ENCODE results near the gene HJURP. TPM values are rescaled to one million over a fixed set of nuclear protein-coding genes. Genes with fewer than 3 reads are reported as not detected.
A peak's percentile ranks its signal among the peaks of the same experiment; 100 is the strongest.

The HJURP gene
- total and polyA plus RNA-seq, 7 donors, result 0.28 to 9.0 (median 1.5) TPM

GRCh38 chr2:233832414-233832813, 21.9 kb downstream of the HJURP start:
- 77 to 82% methylated on average over 9 of the region's 9 CpGs for WGBS, 2 donors
- Histone ChIP-seq H3K27me3 (no peaks in the 10 kb centered on the region), H3K36me3 (no peaks in the 10 kb centered on the region), H3K4me3 (no peak overlapping the region), H3K4me1 (no peaks in the 10 kb centered on the region), H3K9me3 (no peaks in the 10 kb centered on the region), H3K27ac (no peak overlapping the region)
- intact Hi-C loops (cut with DNase I), result no loop called here
- TF ChIP-seq EP300 (IDR thresholded peaks at IDR 0.05) (no peak), CTCF (IDR thresholded peaks at IDR 0.05) (no peak), POLR2A (IDR thresholded peaks at IDR 0.05) (no peak), POLR2AphosphoS5 (IDR thresholded peaks at IDR 0.05) (no peak)
- peak; percentile 24 for DNase-seq

GRCh38 chr2:233831861-233832260, 22.5 kb downstream of the HJURP start:
- TF ChIP-seq POLR2A (IDR thresholded peaks at IDR 0.05) (no peak), EP300 (IDR thresholded peaks at IDR 0.05) (no peak), POLR2AphosphoS5 (IDR thresholded peaks at IDR 0.05) (no peak)
- Histone ChIP-seq H3K4me3 (no peak overlapping the region), H3K36me3 (no peaks in the 10 kb centered on the region), H3K27ac (no peak overlapping the region), H3K27me3 (no peaks in the 10 kb centered on the region), H3K4me1 (no peaks in the 10 kb centered on the region), H3K9me3 (no peaks in the 10 kb centered on the region)
- WGBS, 2 donors, result 98% methylated on average over 6 of the region's 6 CpGs
- DNase-seq, result peak; percentile 14
- intact Hi-C loops (cut with DNase I), result no loop called here

GRCh38 chr2:233831011-233831721, 23.2 kb downstream of the HJURP start:
- WGBS, 2 donors, result 62 to 86% methylated on average over 14 of the region's 14 CpGs
- DNase-seq, result peak; percentile 55
- TF ChIP-seq CTCF (IDR thresholded peaks at IDR 0.05), result no peak
- no peak for TF ChIP-seq POLR2A (IDR thresholded peaks at IDR 0.05)
- no peak for TF ChIP-seq EP300 (IDR thresholded peaks at IDR 0.05)
- TF ChIP-seq POLR2AphosphoS5 (IDR thresholded peaks at IDR 0.05), result no peak
- Histone ChIP-seq H3K9me3 (no peaks in the 10 kb centered on the region), H3K36me3 (no peaks in the 10 kb centered on the region), H3K27me3 (no peaks in the 10 kb centered on the region), H3K27ac (no peak overlapping the region), H3K4me1 (no peaks in the 10 kb centered on the region), H3K4me3 (no peak overlapping the region)
- intact Hi-C loops (cut with DNase I), result no loop called here

- H3K27me3 ChIP-seq, result no peaks in the 10 kb centered on the region
Observed at GRCh38 chr2:233830111-233830802, 24.1 kb downstream of the HJURP start.

More at GRCh38 chr2:233830111-233830802, 24.1 kb downstream of the HJURP start:
- H3K36me3 ChIP-seq, result no peaks in the 10 kb centered on the region
- intact Hi-C loops (cut with DNase I), result no loop called here
- DNase-seq, result peak; percentile 47
- H3K4me1 ChIP-seq, result no peaks in the 10 kb centered on the region
- 91 to 94% methylated on average over 6 of the region's 6 CpGs for WGBS, 2 donors
- no peak overlapping the region for H3K4me3 ChIP-seq
- no peak for TF ChIP-seq POLR2A (IDR thresholded peaks at IDR 0.05)
- no peak for TF ChIP-seq POLR2AphosphoS5 (IDR thresholded peaks at IDR 0.05)
- TF ChIP-seq CTCF (IDR thresholded peaks at IDR 0.05), result no peak
- TF ChIP-seq EP300 (IDR thresholded peaks at IDR 0.05), result no peak
- no peak overlapping the region for H3K27ac ChIP-seq
- H3K9me3 ChIP-seq, result no peaks in the 10 kb centered on the region

Measured in sigmoid colon (tissue), 7 donors.